Activated CD4-positive, alpha-beta T cell treated with anti-CD3 and anti-CD28 coated beads, Interleukin-2, Interleukin-6, amounts not matched to agents 100 ng/mL and 50 ng/mL, durations not matched to agents 16 hours and 8 hours (primary cell): Measurements from ENCODE around the gene LPAR1.
"Not testable (repeated sequence)": the region's sequence is repeated elsewhere in the genome, so short reads cannot be mapped to it uniquely, and the experiment has no call there.

Source experiments
- DNase-seq: peaks from one replicate; pipeline ENCODE4 v3.0.0-alpha.2; 2020

Gene LPAR1

DNA sequence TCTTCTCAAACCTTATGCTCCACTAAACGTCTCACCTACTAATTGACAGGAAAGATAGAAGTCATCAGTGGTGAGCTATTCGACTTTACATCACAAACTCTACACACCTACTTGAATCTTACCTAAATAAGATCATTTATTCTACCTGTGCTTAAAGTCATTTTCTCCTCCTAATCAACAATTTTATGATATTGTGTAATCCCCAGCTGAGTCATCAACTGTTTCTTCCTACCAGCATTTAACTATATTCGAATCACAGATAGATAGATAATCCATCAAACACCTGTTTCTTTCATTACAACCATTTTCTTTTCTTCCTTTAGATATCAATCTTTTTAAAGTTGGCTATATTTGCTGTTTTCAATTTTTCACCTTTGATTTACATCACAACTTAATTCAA lies 181.5 kb downstream of the LPAR1 start:
- no peak for DNase-seq

DNA sequence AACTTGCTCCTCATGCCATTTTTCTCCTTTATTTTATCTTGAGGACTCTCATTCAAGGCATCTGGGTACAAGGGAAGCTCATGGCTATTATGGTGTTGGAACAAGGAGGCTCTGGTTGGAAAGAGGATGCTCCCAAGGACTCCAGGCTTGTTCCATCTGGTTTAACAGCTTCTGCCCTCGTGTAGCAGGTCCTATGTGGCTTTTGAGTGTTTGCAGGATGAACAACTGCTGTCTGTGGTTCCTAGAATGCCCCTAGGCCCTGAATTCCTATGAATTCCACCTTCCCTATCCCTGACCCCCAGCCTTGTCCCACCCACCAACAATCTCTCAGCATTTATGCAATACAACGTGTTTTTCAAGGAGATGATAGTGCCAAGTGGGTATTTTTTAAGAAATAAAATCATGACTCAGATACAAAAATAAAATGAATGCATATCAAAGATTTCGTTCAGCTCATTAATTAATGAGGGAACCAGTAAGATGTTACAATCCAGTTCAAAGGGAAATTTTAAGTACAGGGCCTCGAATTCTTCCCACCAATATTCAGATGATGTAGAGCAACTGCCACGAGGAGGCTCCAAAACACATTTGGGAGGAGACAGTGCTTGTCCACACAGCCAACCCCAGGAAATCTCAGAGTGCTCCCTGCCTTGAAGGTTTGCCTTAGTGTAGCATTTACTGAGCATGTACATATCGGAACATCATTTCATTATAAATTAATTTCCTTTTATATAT lies 187.7 kb downstream of the LPAR1 start:
- DNase-seq = no peak

DNA sequence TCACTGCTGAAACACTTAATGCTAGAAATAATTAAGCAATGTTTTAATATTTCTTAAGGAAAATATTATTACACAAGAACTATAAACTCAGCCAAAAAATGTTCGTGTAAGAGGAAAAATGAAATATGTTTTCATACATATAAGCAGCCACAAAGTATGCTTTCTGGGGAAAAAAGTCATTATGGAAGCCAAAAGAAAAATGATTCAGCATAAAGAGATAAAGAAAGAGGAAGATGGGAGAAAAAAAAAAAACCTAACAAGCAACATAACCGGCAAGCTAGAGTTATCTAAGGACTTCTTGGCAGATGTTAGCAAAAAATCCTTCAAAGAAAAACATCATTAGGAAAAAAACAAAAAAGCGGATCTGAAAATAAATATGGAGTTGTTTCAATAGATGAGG lies 190.6 kb downstream of the LPAR1 start:
- no peak for DNase-seq

DNA sequence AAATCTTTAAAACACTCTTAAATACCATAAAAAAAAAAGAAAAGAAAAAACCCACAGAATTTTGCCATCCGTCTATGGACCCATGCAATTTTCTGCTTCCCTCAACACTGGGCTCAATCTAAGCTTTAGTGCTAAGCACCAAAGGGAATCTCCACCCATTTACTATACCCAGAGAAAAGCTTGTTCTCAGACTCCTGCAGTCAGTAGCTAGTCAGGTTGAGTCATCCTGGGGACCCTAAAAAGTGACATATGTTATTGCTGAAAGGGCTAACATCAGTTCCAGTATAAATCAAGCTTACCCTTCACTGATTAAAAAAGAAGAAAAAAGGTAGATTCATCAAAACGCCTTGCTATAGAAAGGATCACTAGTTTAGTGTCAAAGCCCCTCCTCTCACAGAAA lies 192.1 kb downstream of the LPAR1 start:
- no peak for DNase-seq

DNA sequence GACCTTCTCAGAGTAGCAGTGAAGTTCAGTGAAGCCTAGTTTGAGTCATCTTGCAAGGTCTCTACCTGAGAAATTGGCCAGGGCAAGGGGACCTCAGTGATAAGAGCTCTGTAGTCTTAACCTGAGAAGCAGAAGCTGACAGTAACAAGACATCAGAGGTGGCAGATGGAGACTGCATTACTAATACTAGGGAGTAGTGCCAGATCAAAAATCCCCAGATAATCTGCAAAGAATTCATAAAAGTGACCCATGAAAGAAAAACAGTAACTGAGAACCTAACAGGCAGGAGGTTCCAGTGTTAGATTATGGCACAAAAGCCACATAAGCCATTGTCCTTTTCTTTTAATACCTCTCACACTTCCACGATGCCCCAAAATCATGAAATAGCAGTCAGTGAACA lies 194.1 kb downstream of the LPAR1 start:
- DNase-seq = no peak

DNA sequence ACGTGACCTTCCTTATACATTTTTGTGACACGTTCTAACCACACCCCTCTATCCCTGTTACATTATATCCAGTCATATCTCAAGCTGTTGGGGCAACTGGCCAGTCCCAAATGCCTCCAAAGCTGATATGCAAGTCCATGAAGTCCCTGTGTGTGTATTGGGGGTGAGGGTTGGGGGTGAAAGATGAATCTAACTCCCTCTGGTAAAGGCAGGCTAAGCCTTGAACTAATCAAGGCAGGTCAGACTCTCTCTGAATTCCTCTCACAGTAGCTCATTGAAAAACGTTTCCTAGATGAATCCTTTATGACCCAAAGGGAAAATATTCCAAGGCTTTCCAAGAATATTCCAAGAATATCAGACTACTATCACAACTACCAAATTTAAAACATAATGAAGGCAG lies 195.3 kb downstream of the LPAR1 start:
- no peak for DNase-seq

DNA sequence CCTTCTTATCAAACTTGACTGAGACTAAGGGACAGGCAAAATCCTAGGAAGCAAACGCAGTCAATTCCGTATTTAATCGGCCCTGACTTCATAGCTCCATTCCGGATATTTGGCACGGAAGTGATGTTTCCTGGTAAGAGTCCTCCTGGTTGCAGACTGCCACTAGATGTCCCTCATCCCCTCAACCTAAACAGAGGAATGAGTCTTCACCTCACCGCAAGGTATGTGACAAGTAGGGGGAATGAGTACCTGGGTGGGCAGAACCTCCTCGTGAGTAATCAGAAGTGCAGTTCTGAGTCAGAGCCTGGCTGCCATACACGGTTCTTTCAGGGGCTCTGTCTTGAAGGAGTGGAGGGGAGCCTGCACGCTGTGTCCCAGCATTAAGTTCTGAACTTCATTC lies 196.1 kb downstream of the LPAR1 start:
- no peak for DNase-seq

DNA sequence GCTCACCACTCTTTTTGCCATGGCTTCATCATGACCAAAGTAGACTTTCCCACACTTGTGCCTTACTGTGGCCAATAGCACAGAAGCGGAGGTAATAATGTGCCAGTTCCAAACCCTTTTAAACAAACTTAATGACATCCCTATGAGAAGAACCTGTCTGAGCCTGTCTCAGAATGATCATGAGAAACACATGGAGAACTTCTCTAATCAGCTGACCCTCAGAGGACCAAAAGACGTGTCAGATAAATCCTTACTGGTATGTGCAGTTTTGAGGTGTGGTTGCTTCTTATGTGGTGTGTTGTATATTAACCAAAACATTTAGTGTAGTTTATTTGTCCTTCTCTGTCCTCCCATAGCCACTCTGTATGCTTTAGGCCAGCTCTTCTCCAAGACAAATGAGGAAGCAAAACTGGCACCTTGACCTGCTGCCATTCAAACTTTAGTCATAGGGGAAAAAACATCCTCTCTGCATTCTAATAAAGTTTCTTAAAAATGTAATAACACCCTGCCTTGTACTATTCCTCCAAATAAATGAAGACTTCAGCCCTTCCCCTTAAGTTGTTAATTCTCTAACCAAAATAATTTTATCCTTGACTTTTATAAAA lies 200.8 kb downstream of the LPAR1 start:
- no peak for DNase-seq

DNA sequence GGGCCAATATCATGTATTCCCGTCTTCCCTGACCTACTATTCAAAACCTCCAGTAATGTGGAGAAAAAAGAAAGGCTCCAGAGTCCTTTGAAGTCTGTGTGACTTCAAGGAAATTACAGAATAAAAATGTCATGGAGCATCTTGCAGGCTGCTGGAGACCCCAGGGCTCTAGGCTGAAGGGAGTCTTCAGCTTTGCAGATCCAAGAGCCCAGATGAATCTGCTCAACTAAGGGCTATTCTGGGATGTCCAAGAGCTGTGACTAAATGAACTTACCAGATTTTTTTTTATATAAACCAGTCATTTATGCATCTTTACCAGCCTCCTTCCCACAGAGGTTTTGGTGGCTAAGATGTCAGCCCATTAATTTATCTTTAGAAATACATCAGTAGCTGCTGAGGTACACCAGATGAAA lies 202.4 kb downstream of the LPAR1 start:
- DNase-seq = no peak

DNA sequence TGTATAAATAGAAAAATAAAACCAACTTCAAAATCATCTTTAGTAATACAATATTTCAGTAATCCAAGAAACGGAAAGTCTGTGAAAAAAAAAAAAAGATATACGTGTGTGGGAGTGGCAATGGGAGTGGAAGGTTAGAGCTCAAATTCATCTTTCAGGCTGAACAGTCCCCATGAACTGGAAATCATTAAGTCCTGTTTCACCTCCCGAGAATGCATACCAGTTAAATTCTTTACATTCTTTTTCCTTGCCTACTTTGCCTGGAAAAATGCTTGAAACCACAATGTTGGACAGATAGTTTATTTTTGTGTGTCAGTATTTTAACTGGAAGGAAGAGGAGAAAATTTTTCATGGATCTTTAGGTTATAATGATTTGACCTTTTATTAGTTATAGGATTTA lies 202.9 kb downstream of the LPAR1 start:
- no peak for DNase-seq

DNA sequence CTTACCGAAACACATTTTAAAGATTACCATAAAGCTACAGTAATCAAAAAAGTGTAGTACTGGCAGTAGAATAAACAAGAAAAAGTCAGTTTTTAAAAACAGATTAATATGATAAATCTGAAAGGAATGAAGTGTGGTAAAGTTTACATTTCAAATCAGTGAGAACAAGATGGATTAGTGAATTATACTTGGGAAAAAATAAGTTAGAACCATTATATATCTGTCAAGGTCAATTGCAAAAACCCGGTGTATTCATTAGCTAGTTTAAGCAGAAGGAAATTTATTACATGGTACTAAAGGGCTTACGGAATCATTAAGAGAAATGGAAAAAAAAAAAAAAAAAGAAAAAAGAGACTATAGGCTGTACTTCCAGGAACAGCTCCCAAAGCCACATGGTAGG lies 205.3 kb downstream of the LPAR1 start:
- no peak for DNase-seq

DNA sequence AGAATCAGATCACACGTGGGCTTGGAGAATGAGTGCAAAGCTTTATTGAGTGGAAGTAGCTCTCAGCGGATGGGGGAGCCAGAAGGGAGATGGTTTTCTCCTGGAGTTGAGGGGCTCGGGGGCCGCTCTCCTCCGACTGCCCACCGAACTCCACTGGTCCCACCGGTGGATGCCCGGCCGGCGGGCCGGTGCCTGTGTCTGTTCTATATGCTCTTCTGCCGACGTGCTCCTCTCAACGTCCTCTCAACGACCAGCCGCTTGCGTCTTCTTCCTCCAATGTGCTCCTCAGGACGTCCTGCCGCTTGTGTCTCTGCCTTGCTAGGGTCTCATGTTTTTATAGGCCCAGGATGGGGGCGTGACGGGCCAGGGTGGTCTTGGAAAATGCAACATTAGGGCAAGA lies 207.8 kb downstream of the LPAR1 start:
- DNase-seq = no peak

DNA sequence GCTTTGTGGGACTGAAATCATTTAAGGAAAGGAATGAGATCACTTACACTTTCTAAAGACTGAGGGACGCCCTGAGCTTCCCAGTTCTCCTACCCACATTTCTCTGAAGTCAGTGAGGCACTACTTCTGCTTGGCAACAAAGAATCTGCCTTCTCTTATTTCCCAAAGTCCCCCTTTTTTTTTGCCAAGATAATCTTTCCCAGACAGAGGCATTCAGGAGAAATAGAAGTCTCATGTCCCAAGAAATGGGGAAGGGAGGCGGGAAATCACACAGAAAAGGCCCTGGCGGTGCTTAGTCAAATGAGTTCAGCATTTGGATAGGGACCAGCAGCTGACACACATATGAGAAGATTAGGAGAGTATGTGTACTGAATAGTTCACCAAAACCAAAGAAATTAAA lies 210.0 kb downstream of the LPAR1 start:
- DNase-seq = no peak

DNA sequence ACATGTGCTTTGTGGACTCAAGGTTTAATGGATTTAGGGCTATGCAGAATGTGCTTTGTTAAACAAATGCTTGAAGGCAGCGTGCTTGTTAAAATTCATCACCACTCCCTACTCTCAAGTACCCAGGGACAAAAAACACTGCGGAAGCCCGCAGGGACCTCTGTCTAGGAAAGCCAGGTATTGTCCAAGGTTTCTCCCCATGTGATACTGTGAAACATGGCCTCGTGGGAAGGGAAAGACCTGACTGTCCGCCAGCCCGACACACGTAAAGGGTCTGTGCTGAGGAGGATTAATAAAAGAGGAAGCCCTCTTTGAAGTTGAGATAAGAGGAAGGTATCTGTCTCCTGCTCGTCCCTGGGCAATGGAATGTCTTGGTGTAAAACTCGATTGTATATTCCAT lies 211.9 kb downstream of the LPAR1 start:
- DNase-seq = not testable (repeated sequence)

DNA sequence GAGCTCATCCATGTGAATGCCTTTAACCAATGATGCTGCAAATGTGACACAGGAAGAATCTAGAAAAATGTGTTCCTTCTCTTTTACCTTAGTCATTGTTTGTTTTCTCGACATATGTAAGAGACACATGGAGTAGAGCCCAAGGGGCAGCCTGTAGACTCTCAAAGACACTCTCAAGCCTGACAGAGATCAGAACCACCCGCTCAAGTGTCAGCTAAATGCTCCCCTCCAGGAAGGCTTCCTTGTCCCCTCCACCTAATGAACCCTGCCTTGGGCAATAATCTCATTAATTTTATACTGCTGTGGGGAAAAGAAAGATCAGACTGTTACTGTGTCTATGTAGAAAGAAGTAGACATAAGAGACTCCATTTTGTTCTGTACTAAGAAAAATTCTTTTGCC lies 212.3 kb downstream of the LPAR1 start:
- DNase-seq = no peak

DNA sequence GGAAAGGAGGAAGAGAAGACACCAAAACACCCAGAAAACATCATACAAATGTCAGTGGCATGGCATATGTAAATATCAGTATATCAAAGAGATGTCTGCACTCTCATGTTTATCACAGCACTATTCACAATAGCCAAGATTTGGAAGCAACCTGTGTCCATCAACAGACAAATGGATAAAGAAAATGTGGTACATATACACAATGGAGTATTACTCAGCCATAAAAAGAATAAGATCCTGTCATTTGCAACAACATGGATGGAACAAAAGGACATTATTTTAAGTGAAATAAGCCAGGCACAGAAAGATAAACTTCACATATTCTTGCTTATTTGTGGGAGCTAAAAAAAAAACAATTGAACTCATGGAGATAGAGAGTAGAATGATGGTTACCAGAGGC lies 213.1 kb downstream of the LPAR1 start:
- not testable (repeated sequence) for DNase-seq
